ENCODE results near the gene DNAH8. TPM values are rescaled to one million over a fixed set of nuclear protein-coding genes. Genes with fewer than 3 reads are reported as not detected.

The DNAH8 gene
- total RNA-seq, 1 experiment from 2014 or later = not detected

GRCh38 chr6:39005774-39006173 lies 290.7 kb downstream of the DNAH8 start:
- in situ Hi-C loops (cut with HindIII; ENCODE audit: low pct_unique_long_range_greater_than_20kb, low sequenced_read_pairs) = no loop called here
- BruUV-seq (replicated peaks) = no TSS peak
- Histone ChIP-seq H3K4me3 (ENCODE audit: low read depth in 2 of 2, low read length in 2 of 2) (no peak overlapping the region), H3K27ac (ENCODE audit: low read length) (no peak overlapping the region), H3K27me3 (ENCODE audit: control insufficient read depth, insufficient read depth, low read length) (peaks cover 21% of the 10 kb centered on the region), H3K4me1 (ENCODE audit: control insufficient read depth, insufficient read depth, low read length) (no peaks in the 10 kb centered on the region), H3K9me3 (ENCODE audit: control insufficient read depth, insufficient read depth, low read depth, low read length) (no peaks in the 10 kb centered on the region), H3K36me3 (ENCODE audit: control insufficient read depth, insufficient read depth, low read length) (no peaks in the 10 kb centered on the region)
- ATAC-seq = no peak
- DNase-seq (ENCODE audit: low read depth, low spot score) = no peak
- CTCF ChIA-PET = no interaction called here
- POLR2A ChIA-PET = no interaction called here
- intact Hi-C loops (cut with micrococcal nuclease; ENCODE audit: unreplicated experiment) = no loop called here
- no peak for TF ChIP-seq SIN3A (IDR thresholded peaks at IDR 0.05; ENCODE audit: borderline replicate concordance, insufficient read depth, low read depth, low read length)
- no peak for TF ChIP-seq TCF7L2 (IDR thresholded peaks at IDR 0.05; ENCODE audit: low read depth, low read length)
- no peak for TF ChIP-seq CTCF (IDR thresholded peaks at IDR 0.05)
- no peak for TF ChIP-seq POLR2AphosphoS5 (IDR thresholded peaks at IDR 0.05; ENCODE audit: low read depth, low read length)
- TF ChIP-seq REST (IDR thresholded peaks at IDR 0.05; ENCODE audit: insufficient read depth in 1 of 2, low read depth in 2 of 2, low read length in 1 of 2) = no peak

- no peak overlapping the region for H3K4me3 ChIP-seq (ENCODE audit: low read depth in 2 of 2, low read length in 2 of 2)
- in situ Hi-C loops (cut with HindIII; ENCODE audit: low pct_unique_long_range_greater_than_20kb, low sequenced_read_pairs) = no loop called here
Observed at GRCh38 chr6:39007575-39007974, 292.5 kb downstream of the DNAH8 start.

More at GRCh38 chr6:39007575-39007974, 292.5 kb downstream of the DNAH8 start:
- CTCF ChIA-PET = no interaction called here
- H3K9me3 ChIP-seq (ENCODE audit: control insufficient read depth, insufficient read depth, low read depth, low read length) = no peaks in the 10 kb centered on the region
- H3K4me1 ChIP-seq (ENCODE audit: control insufficient read depth, insufficient read depth, low read length) = no peaks in the 10 kb centered on the region
- no peak for TF ChIP-seq REST (IDR thresholded peaks at IDR 0.05; ENCODE audit: insufficient read depth in 1 of 2, low read depth in 2 of 2, low read length in 1 of 2)
- no peak for TF ChIP-seq CTCF (IDR thresholded peaks at IDR 0.05)
- no peak for TF ChIP-seq POLR2AphosphoS5 (IDR thresholded peaks at IDR 0.05; ENCODE audit: low read depth, low read length)
- TF ChIP-seq TCF7L2 (IDR thresholded peaks at IDR 0.05; ENCODE audit: low read depth, low read length) = no peak
- H3K27me3 ChIP-seq (ENCODE audit: control insufficient read depth, insufficient read depth, low read length) = peaks cover 15% of the 10 kb centered on the region
- ATAC-seq = no peak
- no peaks in the 10 kb centered on the region for H3K36me3 ChIP-seq (ENCODE audit: control insufficient read depth, insufficient read depth, low read length)
- BruUV-seq (replicated peaks) = no TSS peak
- POLR2A ChIA-PET = no interaction called here
- intact Hi-C loops (cut with micrococcal nuclease; ENCODE audit: unreplicated experiment) = no loop called here
- no peak for DNase-seq (ENCODE audit: low read depth, low spot score)
- no peak overlapping the region for H3K27ac ChIP-seq (ENCODE audit: low read length)

All from Panc1 (cell line).